Lung (tissue), 12 donors: Measurements from ENCODE around the gene DTNB. TPM values are rescaled to one million over a fixed set of nuclear protein-coding genes. Genes with fewer than 3 reads are reported as not detected.

ENCODE experiments used
- ATAC-seq: fragments of 200-7000 bp; cut with Tn5 transposase; one replicate; pipeline ENCODE4 v1.9.1; 2020; ENCODE audit warnings: moderate number of reproducible peaks; ENCODE audit not compliant: insufficient read depth, low FRiP score
- DNase-seq, 3 donors: peaks; one replicate each; pipeline ENCODE4 v3.0.0-alpha.2; 2013 to 2017
- H3K27ac ChIP-seq, 2 donors: one replicate each; pipeline ENCODE4 v1.5.1; 2013; ENCODE audit warnings: mild to moderate bottlenecking in 2 of 2, moderate library complexity in 2 of 2, control low read depth in 1 of 2, inconsistent platforms in 1 of 2, low read depth in 1 of 2, low read length in 1 of 2
- H3K27me3 ChIP-seq, 3 donors: one replicate each; pipeline ENCODE4 v1.5.1; 2013; ENCODE audit warnings: low read length in 2 of 3; ENCODE audit not compliant: control insufficient read depth in 3 of 3, insufficient read depth in 3 of 3
- H3K36me3 ChIP-seq, 4 donors: one replicate each; pipeline ENCODE4 v1.5.1; 2013; ENCODE audit warnings: low read length in 4 of 4, mild to moderate bottlenecking in 1 of 4, moderate library complexity in 1 of 4; ENCODE audit not compliant: control insufficient read depth in 4 of 4, insufficient read depth in 4 of 4
- H3K4me1 ChIP-seq, 5 donors: one replicate each; pipeline ENCODE4 v1.5.1; 2013; ENCODE audit warnings: low read length in 5 of 5, mild to moderate bottlenecking in 2 of 5, moderate library complexity in 1 of 5; ENCODE audit not compliant: control insufficient read depth in 5 of 5, insufficient read depth in 5 of 5
- H3K4me3 ChIP-seq: one replicate; pipeline ENCODE4 v1.5.1; 2013; ENCODE audit warnings: mild to moderate bottlenecking, control low read depth, moderate library complexity
- H3K9ac ChIP-seq, 2 donors: one replicate each; pipeline ENCODE4 v1.5.1; 2013; ENCODE audit warnings: low read length in 2 of 2, control low read depth in 1 of 2; ENCODE audit not compliant: insufficient read depth in 1 of 2
- H3K9me3 ChIP-seq, 4 donors: one replicate each; pipeline ENCODE4 v1.5.1; 2013; ENCODE audit warnings: low read length in 3 of 4, mild to moderate bottlenecking in 1 of 4, moderate library complexity in 1 of 4; ENCODE audit not compliant: control insufficient read depth in 4 of 4, insufficient read depth in 3 of 4
- CTCF ChIP-seq: IDR thresholded peaks from 2 replicates; pipeline ENCODE4 v1.5.1; 2012; ENCODE audit warnings: mild to moderate bottlenecking; ENCODE audit errors: control extremely low read depth, extremely low read depth
- WGBS, 2 donors: extraction: QIAGEN DNeasy Blood & Tissue Kit; methylation state at CpG; one replicate each; pipeline ENCODE4 v1.1.7; 2013; 5-methylcytosine and 5-hydroxymethylcytosine counted together
- polyA plus RNA-seq, 2 donors: library from polyadenylated mRNA; stranded (reverse); fragments of 200-250 nt; gene quantifications; one replicate each; pipeline ENCODE4 v1.2.1, GENCODE V29; 2013
- total RNA-seq, 2 donors: library from RNA; depleted of rRNA in 1 of 2; stranded (reverse); fragments of >200 nt in 1 of 2; gene quantifications; one replicate each; pipeline ENCODE4 v1.2.1, GENCODE V29; 2014 to 2021
- donor health status: control.
- donor health status: control.
- donor health status: Bipolar disorder and iron deficiency.
- donor health status: healthy.
- donor health status: DM: yes; HTN: yes; CAD: no.

DTNB gene
- total and polyA plus RNA-seq, 4 donors = 10.1 to 35.2 (median 20.4) TPM

DNA sequence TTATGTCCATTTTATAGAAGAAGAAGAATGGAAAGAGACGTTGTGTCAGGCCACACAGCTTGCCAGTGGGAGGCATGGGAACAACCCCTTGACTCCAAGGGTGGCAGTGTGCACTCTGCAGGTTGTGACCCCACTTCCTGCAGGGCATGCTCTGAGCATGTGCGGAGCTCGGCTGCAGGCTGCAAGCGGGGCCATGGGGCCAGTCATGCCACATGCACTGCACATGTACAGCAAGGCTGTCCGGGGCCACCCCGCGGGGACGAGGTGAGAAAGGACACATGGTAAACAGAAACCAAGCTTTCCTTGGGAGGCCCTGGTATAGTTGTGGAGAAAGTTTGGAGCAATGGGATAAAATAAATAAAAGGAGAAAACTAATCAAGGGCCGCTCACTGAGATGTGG is 284.2 kb downstream of the DTNB start:
- WGBS, 2 donors = 97 to 99% methylated on average over 9 of the region's 9 CpGs
- no peak for DNase-seq
- no peak for ATAC-seq
- H3K4me3 ChIP-seq = no peak overlapping the region
- H3K27ac ChIP-seq = no peak overlapping the region
- TF ChIP-seq CTCF = no peak
- H3K27me3 ChIP-seq = no peaks in the 10 kb centered on the region
- H3K36me3 ChIP-seq = peaks cover 0 to 8% (median under 1%) of the 10 kb centered on the region in 4 donors
- no peaks in the 10 kb centered on the region for H3K9me3 ChIP-seq
- peaks cover 0 to 5% (median 0%) of the 10 kb centered on the region in 5 donors for H3K4me1 ChIP-seq
- no peak overlapping the region for H3K9ac ChIP-seq

DNA sequence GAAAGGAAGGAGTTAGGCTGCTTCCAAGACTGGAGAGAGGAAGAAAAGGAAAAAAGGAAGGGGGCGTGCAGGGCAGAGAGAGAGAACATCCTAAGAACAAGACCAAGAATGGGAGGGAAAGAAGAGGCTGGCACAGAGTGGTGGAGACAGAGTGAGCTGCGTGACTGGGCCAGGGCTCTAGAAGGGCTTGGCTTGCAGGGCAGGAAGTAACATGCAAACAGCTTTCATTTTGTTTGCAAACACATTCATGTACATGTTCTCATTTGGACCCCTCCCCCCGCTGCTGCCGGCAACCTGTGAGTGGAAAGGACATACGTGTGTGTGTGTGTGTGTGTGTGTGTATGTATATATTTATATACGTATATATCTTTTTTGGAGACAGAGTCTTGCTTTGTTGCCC is 284.9 kb downstream of the DTNB start:
- no peaks in the 10 kb centered on the region for H3K27me3 ChIP-seq
- no peak overlapping the region for H3K27ac ChIP-seq
- peaks cover 0 to 5% (median 0%) of the 10 kb centered on the region in 5 donors for H3K4me1 ChIP-seq
- TF ChIP-seq CTCF = no peak
- H3K4me3 ChIP-seq = no peak overlapping the region
- no peak for DNase-seq
- no peak for ATAC-seq
- 75 to 76% methylated on average over 6 of the region's 6 CpGs for WGBS, 2 donors
- peaks cover 0 to 8% (median under 1%) of the 10 kb centered on the region in 4 donors for H3K36me3 ChIP-seq
- H3K9me3 ChIP-seq = no peaks in the 10 kb centered on the region
- H3K9ac ChIP-seq = no peak overlapping the region

DNA sequence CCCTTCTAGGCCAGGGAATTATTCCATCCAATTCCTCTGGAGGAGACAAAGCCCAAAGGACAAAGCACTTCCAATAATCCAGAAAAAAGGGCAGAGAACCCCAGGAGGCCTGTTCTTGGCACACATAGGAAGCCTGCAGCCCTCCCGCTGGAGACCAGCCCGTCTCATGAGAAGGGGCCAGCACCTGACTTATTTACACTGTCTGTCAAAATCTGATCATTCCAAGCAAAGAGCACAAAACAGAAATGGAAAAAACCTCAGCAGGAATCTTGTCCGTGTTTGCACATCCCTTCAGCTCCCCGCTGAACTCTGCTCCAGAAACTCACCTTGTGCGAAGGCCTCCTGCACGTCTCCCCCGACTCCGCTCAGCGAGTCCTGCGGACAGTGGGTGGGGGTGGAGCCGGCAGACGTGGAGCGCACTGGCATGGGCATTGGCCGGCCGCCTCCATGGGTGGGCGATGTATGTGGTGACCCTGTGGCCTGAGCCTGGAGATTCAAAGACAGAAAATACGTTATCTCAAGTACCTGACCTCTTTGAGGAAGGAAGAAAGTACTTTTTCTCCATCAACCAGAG is 285.4 kb downstream of the DTNB start:
- Histone ChIP-seq H3K4me3 (no peak overlapping the region), H3K4me1 (peaks cover 0 to 5% (median 0%) of the 10 kb centered on the region in 5 donors), H3K9me3 (no peaks in the 10 kb centered on the region), H3K27ac (no peak overlapping the region), H3K36me3 (peaks cover 0 to 8% (median under 1%) of the 10 kb centered on the region in 4 donors), H3K27me3 (no peaks in the 10 kb centered on the region), H3K9ac (no peak overlapping the region)
- no peak for TF ChIP-seq CTCF
- WGBS, 2 donors = 92% methylated on average over 17 of the region's 17 CpGs
- no peak for ATAC-seq
- no peak for DNase-seq
